HepG2 (cell line): Measurements from ENCODE around the gene ZFP36. TPM values are rescaled to one million over a fixed set of nuclear protein-coding genes. Genes with fewer than 3 reads are reported as not detected.

Experiments used
- FOSL2 ChIP-seq: sonication (generic); formaldehyde crosslinking; IDR thresholded peaks from 2 replicates; pipeline ENCODE4 v1.4.0; 2020; ENCODE audit warnings: missing genetic modification reagents
- MZF1 ChIP-seq: sonication (generic); formaldehyde crosslinking; IDR thresholded peaks from 2 replicates; pipeline ENCODE4 v1.8.1; 2023; ENCODE audit warnings: mild to moderate bottlenecking, missing genetic modification reagents, borderline replicate concordance
- SRSF1 ChIP-seq: fragments of 200-400 bp; formaldehyde crosslinking; optimal IDR thresholded peaks from 2 replicates; pipeline ENCODE3; 2017; ENCODE audit warnings: mild to moderate bottlenecking, low read depth, low read length, moderate library complexity
- SRY ChIP-seq: sonication (generic); formaldehyde crosslinking; IDR thresholded peaks from 2 replicates; pipeline ENCODE4 v1.8.0; 2022; ENCODE audit warnings: mild to moderate bottlenecking, missing genetic modification reagents
- ZNF12 ChIP-seq: sonication (generic); formaldehyde crosslinking; IDR thresholded peaks from 2 replicates; pipeline ENCODE4 v1.5.0; 2020; ENCODE audit warnings: missing genetic modification reagents
- ZNF350 ChIP-seq: sonication (generic); formaldehyde crosslinking; IDR thresholded peaks from 2 replicates; pipeline ENCODE4 v1.4.0; 2020; ENCODE audit warnings: mild to moderate bottlenecking, low read depth, missing genetic modification reagents, borderline replicate concordance
- polyA plus RNA-seq, 8 experiments: library from polyadenylated mRNA; depleted of rRNA in 3 of 8; stranded (reverse) in 7 of 8; unstranded in 1 of 8; fragments of >200 nt; fragmentation: Illumina TruSeq in 4 of 8; extraction: Trizol in 4 of 8; gene quantifications; 2 replicates each; pipeline versions ENCODE4 v1.2.1 to v1.2.3, GENCODE V29; 2011 to 2016; ENCODE audit warnings: low read depth in 4 of 8, missing spikeins in 1 of 8, mixed read lengths in 1 of 8; ENCODE audit not compliant: insufficient read depth in 1 of 8
- total RNA-seq, 5 experiments: library from RNA; depleted of rRNA; stranded (reverse); fragments of >200 nt; fragmentation: Illumina TruSeq; extraction: Trizol; gene quantifications; 2 replicates each; pipeline ENCODE4 v1.2.3, GENCODE V29; 2016; ENCODE audit warnings: low read depth in 1 of 5
- TF ChIP-seq, protein P1 (sequence below): sonication (generic); formaldehyde crosslinking; IDR thresholded peaks from 2 replicates; pipeline ENCODE4 v1.4.0; 2020; ENCODE audit warnings: missing genetic modification reagents
- TF ChIP-seq, protein P2 (sequence below): sonication (generic); formaldehyde crosslinking; IDR thresholded peaks from 2 replicates; pipeline ENCODE4 v1.5.0; 2020; ENCODE audit warnings: mild to moderate bottlenecking, missing genetic modification reagents, borderline replicate concordance
- TF ChIP-seq, protein P3 (sequence below), 2 experiments: sonication (generic) in 1 of 2; formaldehyde crosslinking in 1 of 2; IDR thresholded peaks; 2 replicates each; pipeline versions ENCODE4 v1.4.0 to v1.6.1; 2016 to 2020; ENCODE audit warnings: borderline replicate concordance in 1 of 2, low read depth in 1 of 2, mild to moderate bottlenecking in 1 of 2, missing genetic modification reagents in 1 of 2
- TF ChIP-seq, protein P4 (sequence below): sonication (generic); formaldehyde crosslinking; IDR thresholded peaks from 2 replicates; pipeline ENCODE4 v1.8.0; 2022; ENCODE audit warnings: low read depth, missing genetic modification reagents
- TF ChIP-seq, protein P5 (sequence below): sonication (generic); IDR thresholded peaks from 2 replicates; pipeline ENCODE4 v1.6.1; 2016; ENCODE audit warnings: low read depth, borderline replicate concordance

Gene ZFP36
- total and polyA plus RNA-seq, 2 of the 13 experiments (the other 11 are each of a cell fraction or from before 2014, with no cell fraction given): 1.4 to 1.7 TPM

DNA sequence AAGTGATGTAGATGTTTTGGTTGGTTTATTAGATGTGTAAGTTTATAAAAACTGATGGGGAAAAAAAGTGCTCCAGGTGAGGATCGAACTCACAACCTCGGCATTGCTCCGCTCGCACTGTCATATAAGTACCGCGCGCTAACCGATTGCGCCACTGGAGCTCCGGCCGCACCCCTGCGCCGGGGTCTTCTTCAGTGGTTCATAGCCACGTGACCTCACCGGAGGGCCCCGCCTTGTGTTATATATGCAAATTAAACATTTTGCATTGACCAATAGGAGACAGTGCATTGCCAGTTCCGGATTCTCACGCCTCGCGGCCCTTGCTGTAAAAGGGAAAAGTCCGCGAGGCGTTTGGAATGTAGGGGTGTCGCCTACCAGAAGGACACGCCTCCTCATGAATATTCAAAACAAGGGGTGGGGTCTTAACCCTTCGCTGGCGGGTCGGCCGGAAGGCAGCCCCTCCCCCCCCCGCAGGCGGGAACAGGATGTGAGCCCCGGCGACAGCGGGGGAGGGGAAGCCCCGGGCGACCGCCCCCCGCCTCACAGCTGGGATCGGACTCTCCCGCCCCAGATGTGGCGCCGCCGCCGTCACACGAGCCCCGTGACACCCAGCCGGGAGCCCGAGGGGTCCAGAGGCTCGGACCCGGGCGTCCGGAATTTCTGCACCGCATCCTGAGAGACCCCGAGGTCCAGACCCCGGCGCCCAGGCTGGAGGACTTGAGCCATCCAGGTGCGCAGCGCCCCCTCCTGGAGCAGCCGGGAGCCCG, 5.6 kb downstream of the ZFP36 start, which contains the start of gene PLEKHG2 (continued):
- TF ChIP-seq SRY (CRISPR knock-in tag) (peak; percentile 41; the same call in 1 of the 2 replicates), ZNF350 (CRISPR knock-in tag) (peak; percentile 72), SRSF1 (peak; percentile 63), MZF1 (CRISPR knock-in tag) (no peak), FOSL2 (CRISPR knock-in tag) (peak; percentile 64), ZNF12 (CRISPR knock-in tag) (no peak)
- TF ChIP-seq, protein P1, sequence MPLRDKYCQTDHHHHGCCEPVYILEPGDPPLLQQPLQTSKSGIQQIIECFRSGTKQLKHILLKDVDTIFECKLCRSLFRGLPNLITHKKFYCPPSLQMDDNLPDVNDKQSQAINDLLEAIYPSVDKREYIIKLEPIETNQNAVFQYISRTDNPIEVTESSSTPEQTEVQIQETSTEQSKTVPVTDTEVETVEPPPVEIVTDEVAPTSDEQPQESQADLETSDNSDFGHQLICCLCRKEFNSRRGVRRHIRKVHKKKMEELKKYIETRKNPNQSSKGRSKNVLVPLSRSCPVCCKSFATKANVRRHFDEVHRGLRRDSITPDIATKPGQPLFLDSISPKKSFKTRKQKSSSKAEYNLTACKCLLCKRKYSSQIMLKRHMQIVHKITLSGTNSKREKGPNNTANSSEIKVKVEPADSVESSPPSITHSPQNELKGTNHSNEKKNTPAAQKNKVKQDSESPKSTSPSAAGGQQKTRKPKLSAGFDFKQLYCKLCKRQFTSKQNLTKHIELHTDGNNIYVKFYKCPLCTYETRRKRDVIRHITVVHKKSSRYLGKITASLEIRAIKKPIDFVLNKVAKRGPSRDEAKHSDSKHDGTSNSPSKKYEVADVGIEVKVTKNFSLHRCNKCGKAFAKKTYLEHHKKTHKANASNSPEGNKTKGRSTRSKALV (CRISPR knock-in tag): 0 out of 2 replicates have a peak, but pooled peaks have one; percentile 18
- TF ChIP-seq, protein P2, sequence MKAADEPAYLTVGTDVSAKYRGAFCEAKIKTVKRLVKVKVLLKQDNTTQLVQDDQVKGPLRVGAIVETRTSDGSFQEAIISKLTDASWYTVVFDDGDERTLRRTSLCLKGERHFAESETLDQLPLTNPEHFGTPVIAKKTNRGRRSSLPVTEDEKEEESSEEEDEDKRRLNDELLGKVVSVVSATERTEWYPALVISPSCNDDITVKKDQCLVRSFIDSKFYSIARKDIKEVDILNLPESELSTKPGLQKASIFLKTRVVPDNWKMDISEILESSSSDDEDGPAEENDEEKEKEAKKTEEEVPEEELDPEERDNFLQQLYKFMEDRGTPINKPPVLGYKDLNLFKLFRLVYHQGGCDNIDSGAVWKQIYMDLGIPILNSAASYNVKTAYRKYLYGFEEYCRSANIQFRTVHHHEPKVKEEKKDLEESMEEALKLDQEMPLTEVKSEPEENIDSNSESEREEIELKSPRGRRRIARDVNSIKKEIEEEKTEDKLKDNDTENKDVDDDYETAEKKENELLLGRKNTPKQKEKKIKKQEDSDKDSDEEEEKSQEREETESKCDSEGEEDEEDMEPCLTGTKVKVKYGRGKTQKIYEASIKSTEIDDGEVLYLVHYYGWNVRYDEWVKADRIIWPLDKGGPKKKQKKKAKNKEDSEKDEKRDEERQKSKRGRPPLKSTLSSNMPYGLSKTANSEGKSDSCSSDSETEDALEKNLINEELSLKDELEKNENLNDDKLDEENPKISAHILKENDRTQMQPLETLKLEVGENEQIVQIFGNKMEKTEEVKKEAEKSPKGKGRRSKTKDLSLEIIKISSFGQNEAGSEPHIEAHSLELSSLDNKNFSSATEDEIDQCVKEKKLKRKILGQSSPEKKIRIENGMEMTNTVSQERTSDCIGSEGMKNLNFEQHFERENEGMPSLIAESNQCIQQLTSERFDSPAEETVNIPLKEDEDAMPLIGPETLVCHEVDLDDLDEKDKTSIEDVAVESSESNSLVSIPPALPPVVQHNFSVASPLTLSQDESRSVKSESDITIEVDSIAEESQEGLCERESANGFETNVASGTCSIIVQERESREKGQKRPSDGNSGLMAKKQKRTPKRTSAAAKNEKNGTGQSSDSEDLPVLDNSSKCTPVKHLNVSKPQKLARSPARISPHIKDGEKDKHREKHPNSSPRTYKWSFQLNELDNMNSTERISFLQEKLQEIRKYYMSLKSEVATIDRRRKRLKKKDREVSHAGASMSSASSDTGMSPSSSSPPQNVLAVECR (CRISPR knock-in tag): peak; percentile 66; the same call in 1 of the 2 replicates
- TF ChIP-seq, protein P3, sequence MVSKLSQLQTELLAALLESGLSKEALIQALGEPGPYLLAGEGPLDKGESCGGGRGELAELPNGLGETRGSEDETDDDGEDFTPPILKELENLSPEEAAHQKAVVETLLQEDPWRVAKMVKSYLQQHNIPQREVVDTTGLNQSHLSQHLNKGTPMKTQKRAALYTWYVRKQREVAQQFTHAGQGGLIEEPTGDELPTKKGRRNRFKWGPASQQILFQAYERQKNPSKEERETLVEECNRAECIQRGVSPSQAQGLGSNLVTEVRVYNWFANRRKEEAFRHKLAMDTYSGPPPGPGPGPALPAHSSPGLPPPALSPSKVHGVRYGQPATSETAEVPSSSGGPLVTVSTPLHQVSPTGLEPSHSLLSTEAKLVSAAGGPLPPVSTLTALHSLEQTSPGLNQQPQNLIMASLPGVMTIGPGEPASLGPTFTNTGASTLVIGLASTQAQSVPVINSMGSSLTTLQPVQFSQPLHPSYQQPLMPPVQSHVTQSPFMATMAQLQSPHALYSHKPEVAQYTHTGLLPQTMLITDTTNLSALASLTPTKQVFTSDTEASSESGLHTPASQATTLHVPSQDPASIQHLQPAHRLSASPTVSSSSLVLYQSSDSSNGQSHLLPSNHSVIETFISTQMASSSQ (IDR thresholded peaks at IDR 0.05; ENCODE audit: low read depth): 0 out of 2 replicates have a peak, but pooled peaks have one; percentile 36
- TF ChIP-seq, protein P3 (CRISPR knock-in tag; IDR thresholded peaks at IDR 0.05; ENCODE audit: borderline replicate concordance): peak; percentile 69; the same call in 1 of the 2 replicates
- TF ChIP-seq, protein P4, sequence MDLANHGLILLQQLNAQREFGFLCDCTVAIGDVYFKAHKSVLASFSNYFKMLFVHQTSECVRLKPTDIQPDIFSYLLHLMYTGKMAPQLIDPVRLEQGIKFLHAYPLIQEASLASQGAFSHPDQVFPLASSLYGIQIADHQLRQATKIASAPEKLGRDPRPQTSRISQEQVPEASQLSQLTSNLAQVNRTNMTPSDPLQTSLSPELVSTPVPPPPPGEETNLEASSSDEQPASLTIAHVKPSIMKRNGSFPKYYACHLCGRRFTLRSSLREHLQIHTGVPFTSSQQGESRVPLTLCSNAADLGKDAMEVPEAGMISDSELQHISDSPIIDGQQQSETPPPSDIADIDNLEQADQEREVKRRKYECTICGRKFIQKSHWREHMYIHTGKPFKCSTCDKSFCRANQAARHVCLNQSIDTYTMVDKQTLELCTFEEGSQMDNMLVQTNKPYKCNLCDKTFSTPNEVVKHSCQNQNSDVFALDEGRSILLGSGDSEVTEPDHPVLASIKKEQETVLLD (CRISPR knock-in tag): no peak
- TF ChIP-seq, protein P5, sequence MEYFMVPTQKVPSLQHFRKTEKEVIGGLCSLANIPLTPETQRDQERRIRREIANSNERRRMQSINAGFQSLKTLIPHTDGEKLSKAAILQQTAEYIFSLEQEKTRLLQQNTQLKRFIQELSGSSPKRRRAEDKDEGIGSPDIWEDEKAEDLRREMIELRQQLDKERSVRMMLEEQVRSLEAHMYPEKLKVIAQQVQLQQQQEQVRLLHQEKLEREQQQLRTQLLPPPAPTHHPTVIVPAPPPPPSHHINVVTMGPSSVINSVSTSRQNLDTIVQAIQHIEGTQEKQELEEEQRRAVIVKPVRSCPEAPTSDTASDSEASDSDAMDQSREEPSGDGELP: peak; percentile 73; the same call in 1 of the 2 replicates
